GM21723 (cell line): ENCODE results near the gene SAMD9L.
"Not testable (repeated sequence)": the region's sequence is repeated elsewhere in the genome, so short reads cannot be mapped to it uniquely, and the experiment has no call there.

ENCODE experiments used
- ATAC-seq: cut with Tn5 transposase; IDR thresholded peaks from one replicate; pipeline ENCODE4 v1.9.1; 2021; ENCODE audit warnings: mild to moderate bottlenecking, moderate library complexity; ENCODE audit not compliant: unreplicated experiment

Gene SAMD9L

DNA sequence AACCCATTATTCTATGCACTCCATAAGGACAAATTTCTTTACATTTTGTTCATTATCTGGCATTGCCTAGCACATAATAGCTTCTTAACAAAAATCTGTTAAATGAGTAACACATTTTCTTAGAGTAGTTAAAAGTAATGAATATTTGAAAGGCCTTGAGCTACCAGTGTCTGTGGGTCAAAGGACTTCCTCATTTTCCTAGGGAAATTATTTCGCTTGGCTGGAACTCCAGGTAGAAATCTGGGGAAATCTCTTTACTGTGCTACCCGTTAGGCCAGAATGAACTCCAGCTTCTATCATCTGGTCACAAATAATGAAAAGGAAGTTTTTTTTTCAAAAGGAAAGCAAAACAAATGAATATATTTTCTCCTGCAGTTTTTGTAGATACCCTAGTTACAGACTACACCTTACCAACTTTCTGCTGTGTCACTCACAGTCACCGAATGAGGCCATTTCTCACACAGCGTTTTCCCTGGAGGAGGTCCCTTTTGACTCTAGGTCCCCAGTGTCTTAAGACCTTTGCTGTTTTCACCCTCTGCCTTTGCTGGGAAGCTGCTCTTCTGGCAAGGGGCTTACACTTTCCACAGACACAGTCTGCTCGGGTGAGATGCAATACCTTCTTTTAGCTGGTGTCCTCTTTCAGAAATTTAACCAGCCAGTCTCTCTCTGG lies 1.6 kb downstream of the SAMD9L start:
- peak; percentile 46 for ATAC-seq

DNA sequence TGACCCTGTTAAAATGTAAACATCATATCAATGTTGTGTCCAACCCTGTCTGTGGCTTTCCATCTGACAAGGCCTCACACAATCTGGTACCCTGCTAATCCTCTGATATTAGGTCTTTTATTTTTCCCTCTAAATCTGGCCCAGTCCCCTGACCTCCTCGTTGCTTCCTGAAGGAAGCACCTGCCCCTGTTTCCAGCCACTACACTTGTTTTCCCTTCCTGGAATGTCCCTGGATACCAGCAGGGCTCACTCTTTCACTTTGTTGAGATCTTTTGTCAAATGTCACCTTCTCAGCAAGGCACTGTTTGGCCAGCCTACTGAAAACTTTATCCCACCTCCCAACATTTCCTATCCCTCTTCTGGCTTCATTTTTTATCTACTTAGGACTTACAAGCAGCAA lies 2.1 kb downstream of the SAMD9L start:
- no peak for ATAC-seq

DNA sequence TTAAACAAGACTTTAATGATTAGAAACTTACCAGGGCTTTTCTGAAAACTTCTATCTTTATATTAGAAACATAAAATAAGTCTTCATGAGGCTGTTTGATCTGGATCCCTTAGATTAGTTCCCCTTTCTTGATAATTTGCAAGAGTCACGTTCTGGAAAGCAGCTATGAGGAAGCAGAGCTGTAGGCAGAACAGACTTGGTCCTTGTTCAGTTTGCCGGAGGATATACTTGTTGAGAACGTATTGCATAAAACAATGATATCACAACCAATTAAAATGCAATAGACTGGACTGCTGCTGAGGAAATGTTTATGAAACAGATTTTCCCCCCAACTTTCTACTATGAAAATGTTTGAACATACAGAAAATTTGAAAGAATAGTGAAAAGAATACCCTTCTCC lies 2.8 kb downstream of the SAMD9L start:
- ATAC-seq = no peak

DNA sequence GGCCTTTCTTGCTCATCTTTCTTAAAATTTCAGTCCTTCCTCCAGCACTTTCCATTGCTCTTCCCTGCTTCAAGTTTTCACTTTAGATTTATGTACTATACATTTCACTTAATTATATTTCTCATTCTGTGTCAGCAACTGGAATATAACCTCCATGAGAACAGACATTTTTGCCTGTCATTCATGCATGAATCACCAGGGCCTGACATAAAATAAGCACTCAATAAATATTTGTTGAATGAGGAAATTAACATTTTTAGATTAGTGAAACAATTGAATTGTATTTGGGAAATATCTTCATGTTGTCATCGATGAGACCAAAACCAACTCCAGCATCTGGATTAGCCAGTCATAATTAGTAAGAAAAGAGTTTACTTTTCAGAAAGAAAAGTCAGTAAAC lies 6.1 kb downstream of the SAMD9L start:
- ATAC-seq = no peak

DNA sequence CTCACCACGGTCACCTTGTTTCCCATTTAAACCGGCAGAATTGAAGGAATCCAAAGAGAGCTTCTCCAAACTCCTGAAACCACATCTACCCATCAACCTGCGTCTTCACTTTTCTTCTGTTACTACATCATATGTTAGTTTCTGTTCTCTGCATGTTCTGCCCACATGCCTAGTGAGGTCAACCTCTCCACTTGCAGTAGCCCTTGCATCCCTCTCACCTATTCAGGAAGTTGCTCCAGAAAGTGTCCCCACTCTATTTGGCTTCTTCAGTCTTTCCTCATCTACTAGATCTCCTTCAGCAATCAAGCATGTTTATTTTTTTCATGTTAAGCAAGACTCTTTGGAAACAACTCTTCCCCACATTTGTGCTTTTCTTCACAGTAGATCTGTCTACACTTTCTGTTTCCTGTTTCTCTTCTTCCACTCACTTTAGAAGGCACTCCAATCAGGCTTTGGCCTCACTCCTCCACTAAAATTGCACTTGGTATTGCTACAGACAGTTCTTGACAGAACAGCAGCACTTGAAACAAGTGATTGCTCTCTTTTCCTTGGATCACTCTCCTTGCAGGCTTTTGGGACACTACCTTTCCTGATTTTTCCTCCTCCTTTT lies 7.5 kb downstream of the SAMD9L start:
- no peak for ATAC-seq

DNA sequence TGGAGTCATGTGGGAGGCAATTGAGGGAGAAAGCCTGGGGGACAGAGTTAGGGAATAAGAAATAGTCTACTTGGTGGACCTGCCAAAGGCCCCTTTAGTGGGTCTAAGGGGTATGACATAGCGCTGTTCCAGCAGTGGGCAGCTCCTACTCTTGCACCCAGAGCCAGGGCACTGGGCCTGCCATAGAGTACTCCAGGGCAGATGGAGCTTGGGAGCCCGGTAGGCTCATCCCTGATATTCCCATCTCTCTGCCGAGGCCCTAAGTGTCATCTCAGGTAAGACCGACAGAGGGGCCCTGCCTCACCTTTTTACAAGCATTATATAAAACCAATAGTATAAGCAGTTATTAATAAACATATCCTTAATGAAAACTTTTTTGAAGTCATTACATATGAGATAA lies 9.6 kb downstream of the SAMD9L start:
- ATAC-seq = no peak

DNA sequence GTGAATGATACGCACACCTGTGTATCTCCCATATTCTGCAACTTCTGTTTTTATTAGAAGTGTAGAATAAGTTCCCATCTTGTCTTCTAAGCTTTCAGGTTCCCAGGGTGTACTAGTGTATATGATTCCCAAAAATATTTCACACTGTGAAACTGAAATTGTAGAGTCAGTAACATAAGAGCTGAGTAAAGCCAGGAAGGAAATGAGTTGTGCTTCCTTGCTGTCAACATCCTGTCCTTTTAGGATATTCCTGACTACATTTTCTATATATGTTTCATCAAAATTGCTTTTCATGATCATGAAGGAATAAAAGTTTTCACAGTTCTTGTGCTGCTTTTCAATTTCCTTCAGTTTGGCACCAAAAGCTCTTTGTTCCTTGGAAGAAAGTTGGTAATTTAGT lies 15.2 kb downstream of the SAMD9L start:
- no peak for ATAC-seq

DNA sequence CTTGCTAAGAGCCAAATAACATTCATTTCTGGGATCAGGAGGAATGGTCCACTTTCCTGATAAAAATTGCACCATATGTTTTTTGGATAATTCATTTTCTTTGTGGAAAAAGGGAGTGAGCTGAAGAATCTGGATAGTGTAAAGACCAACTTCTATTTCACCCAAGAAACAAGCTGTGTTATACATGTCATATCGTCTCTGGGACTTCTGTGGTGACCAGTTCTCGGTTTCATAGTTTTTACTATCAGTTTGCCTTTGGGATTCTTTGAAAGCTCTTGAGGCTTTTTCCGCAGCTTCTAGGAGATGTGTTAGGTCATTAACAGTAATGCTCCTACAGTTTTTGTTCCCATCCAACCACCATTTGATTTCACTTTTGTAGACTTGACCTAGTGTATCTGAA lies 16.0 kb downstream of the SAMD9L start:
- no peak for ATAC-seq

DNA sequence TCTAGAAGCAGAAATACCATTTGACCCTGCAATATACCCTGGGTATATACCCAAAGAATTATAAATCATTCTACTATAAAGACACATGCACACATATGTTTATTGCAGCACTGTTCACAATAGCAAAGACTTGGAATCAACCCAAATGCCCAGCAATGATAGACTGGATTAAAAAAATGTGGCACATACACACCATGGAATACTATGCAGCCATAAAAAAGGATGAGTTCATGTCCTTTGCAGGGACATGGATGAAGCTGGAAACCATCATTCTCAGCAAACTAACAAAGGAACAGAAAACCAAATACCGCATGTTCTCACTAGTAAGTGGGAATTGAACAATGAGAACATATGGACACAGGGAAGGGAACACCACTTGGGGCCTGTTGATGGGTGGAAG lies 21.2 kb downstream of the SAMD9L start:
- ATAC-seq = not testable (repeated sequence)

DNA sequence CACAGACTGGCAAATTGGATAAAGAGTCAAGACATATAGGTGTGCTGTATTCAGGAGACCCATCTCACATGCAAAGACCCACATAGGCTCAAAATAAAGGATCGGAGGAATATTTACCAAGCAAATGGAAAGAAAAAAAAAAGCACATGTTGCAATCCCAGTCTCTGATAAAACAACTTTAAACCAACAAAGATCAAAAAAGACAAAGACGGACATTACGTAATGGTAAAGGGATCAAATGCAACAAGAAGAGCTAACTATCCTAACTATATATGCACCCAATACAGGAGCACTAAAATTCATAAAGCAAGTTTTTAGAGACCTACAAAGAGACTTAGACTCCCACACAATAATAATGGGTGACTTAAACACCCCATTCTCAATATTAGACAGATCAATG lies 24.7 kb downstream of the SAMD9L start:
- not testable (repeated sequence) for ATAC-seq

DNA sequence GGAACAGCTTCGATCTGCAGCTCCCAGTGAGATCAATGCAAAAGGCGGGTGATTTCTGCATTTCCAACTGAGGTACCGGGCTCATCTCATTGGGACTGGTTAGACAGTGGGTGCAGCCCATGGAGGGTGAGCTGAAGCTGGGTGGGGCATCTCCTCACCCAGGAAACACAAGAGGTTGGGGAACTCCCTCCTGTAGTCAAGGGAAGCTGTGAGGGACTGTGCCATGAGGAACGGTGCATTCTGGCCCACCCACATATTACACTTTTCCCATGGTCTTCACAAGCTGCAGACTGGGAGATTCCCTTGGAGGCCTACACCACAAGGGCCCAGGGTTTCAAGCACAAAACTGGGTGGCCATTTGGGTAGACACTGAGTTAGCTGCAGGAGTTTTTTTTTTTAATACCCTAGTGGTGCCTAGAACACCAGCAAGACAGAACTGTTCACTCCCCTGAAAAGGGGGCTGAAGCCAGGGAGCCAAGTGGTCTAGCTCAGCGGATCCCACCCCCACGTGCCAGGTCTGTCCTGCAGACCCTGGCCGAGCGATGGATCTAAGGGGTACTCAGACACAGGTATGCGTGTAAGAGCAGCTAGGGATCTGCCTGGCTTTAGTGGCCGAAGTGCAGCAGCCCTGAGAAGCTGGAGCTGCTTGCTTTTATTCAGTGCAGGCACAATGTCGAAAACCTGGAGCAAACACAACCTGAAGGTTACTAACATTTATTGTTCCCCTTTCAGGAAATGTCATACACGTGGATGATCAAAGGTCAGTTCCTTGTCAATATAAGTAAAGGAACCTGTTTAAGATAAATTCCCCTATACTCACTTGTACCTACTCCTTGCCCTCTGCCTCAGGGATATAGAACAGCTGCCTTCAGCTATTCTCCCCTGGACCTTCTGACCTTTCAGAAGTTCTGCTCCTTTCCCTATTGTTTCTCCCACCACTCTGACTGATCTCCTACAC lies 27.3 kb downstream of the SAMD9L start:
- no peak for ATAC-seq

DNA sequence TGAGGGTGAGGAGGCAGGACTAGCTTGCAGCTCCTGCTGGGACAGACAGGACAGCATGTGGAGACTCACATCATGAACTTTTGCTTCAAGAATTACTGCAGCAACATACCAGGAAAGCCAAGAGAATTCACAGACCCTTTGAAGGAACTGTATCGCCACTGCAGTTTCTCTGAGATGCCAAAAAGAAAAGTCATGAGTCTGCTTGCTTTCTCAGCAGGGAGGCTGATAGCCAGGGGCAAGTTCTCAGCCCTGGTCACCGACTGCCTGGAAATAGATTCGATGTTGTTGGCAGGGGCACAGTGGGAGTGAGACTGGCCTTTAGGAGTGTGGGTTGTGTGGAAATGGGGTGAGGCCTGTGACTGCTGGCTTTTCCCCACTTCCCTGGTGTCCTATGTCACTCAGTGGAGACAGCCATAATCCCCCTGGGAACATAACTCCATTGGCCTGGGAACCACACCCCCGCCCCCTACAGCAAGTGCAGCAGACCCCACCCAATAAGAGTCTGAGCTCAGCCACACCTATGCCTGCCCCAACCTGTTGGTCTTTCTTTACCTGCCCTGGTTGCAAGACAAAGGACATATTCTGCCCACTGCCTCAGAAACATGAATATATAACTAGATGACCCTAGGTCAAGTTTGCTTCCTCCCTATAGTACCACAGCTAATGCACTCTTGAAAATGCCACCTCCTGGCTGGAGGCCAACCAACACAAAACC lies 28.8 kb downstream of the SAMD9L start:
- ATAC-seq = no peak

DNA sequence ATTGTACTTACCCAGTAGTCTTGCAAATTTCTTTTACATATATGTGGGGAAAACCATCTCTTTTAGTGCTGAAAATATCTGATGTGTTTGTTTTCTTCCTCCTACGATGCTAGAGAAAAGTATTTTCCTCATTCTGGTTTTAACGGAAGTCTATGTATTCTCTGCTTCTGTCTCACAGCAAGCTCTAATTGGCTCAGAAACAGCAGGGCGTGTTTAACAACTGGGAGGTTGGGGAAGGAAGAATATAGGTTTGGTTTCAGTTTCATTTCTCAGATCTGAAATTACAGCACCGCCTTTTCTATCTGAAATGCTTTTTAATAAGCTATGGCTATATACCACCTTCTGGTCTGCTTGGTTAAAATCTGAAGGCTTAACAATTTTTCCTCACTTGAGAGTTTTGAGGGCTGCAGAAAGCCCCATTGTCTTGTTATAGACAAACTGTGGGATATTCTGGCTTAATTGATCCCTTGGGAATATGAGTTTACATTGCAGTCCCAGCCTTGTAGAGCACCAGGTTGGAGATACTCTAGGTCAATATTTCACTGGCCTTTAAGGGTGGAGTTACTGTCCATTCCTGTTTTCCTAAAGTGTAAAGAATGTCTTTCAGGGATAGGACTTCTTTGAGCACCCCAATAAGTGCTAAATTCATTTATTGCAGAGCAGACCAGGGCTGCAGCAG lies 30.2 kb downstream of the SAMD9L start, which contains the start of gene SAMD9:
SAMD9 (minus strand) TSS at position 128 of the 679 bp plus-strand sequence. CDS start 11,882 bp downstream, outside the sequence.
- peak; percentile 99 for ATAC-seq

DNA sequence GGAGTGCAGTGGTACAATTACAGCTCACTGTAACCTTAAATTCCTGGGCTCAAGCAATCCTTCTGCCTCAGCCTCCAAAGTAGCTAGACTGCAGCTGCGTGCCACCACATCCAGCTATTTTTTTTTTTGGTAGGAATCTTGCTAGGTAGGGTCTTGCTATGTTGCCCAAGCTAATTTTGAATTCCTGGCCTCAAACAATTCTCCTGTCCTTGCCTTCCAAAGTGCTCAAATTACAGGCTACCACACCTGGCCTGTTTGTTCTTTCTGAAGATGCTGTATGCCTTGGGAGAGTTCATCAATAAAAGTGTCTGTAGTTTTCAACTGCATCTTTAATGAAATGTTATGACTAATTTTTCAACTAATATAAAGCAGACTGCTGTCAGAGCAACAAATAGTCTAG lies 30.9 kb downstream of the SAMD9L start:
- peak; percentile 40 for ATAC-seq

DNA sequence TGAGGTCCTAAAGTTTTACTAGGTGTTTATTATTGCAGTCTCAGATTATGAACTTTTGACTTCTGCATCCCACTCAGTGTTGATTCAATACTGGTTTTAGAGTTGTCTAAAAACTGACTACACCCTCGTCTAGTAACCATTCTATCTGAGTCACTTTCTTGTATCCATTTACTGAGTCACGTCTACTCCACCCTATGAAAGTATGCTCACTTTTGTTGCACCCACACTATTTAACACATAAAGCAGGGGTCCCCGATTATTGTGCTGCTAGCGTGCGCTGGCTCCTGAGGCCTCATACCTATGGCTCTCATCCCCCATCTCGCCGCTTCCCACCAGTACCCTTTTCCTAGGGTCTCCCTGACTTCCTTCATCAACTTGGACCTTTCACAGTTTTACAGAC lies 32.4 kb downstream of the SAMD9L start:
- no peak for ATAC-seq

DNA sequence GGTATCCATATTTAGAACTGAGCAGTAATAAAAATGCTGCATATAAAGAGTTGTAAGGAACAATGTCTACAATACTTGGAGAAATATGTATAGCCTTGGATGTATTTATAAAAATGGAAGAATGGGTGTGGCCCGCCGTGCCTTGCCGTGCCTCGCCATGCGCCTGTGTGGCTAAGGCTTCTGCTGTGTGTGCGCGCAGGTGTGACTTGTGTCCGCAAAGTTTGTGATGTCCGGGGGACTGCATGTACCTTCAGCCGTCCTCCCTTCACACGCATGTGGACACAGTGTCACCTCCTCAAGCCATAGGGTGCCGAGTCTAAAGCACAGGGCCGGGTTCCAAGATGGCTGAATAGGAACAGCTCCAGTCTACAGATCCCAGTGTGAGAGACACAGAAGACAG lies 40.2 kb downstream of the SAMD9L start:
- no peak for ATAC-seq

DNA sequence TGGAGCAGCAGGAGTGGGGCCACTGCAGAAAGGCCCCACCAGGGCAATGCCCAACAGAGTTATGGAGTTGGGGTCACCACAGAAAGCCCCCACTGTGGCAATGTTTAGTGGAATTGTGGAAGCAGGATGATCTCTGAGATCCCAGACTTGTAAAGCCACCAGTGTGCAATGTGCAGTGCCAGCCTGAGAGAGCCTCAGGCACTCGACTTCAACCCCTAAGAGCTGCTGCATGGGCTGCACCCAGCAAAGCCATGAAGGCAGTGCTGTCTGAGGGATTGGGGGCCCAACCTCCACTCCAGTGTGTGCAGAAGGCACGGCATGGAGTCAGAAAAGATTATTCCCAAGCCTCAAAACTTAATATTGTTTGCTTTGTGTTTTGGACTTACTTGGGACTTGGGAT lies 50.8 kb downstream of the SAMD9L start:
- no peak for ATAC-seq

DNA sequence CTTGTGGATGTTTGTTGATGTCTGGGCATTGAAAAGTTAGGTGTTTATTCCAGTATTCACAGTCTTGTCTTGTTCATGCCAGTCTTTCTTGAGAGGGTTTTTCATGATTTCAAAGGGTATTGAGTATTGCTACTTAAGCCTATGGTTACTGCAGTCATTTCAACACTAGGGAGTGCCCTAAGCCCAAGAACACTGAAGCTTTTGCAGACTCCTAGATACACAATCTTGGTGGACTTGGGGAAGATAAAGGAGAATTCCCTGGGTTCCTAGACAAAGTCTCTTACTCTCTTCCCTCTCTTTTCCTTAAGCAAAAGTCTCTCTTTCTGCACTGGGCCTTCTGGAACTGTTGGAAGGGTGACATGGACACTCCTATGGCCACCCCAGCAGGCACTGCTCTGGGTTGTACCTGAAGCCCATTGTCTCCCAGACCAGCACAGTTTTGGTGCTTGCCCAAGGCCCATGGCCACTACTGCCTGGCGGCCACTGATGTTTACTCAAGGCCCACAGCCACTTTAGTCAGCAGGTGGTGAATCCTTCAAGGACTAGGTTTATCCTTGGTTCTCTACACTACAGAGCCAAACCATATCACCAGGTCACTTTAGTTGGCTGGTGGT lies 55.3 kb downstream of the SAMD9L start:
- ATAC-seq = peak; percentile 84
